GM10248 (cell line): ENCODE data around the gene TAF11L2.
"Not testable (repeated sequence)": the region's sequence is repeated elsewhere in the genome, so short reads cannot be mapped to it uniquely, and the experiment has no call there.

Experiments used
- CTCF ChIA-PET: fragments of 300-600 bp; sonication (Branson Sonifier 250); formaldehyde crosslinking; extraction: SDS; loops from one replicate; lab custom pipeline; 2021; ENCODE audit warnings: antibody characterized with exemption; lab: Yijun Ruan, JAX
- POLR2A ChIA-PET: fragments of 350-650 bp; sonication (Branson Sonifier 250); formaldehyde crosslinking; extraction: SDS; loops from one replicate; lab custom pipeline; 2020; ENCODE audit warnings: antibody characterized with exemption; lab: Yijun Ruan, JAX
- DNase-seq: peaks from one replicate; pipeline ENCODE4 v3.0.0; 2012; ENCODE audit errors: extremely low spot score
- CTCF ChIP-seq: IDR thresholded peaks from 2 replicates; pipeline ENCODE4 v1.5.1; 2012; ENCODE audit warnings: mild to moderate bottlenecking, low read depth; ENCODE audit errors: extremely low read depth, missing control alignments, control extremely low read depth

The TAF11L2 gene

GRCh38 chr5:17497931-17498330 lies at the start of gene TAF11L2:
Gene TAF11L2, plus strand, starts transcription at chr5:17498231.
- CTCF ChIA-PET, DNase-seq, POLR2A ChIA-PET: not testable (repeated sequence)

GRCh38 chr5:17448877-17449276 lies 49.2 kb upstream of the TAF11L2 start:
- no peak for TF ChIP-seq CTCF
- CTCF ChIA-PET = interaction anchor here (1.1 kb wide), 1 partner anchor 16 kb away, joined by 3 read pairs; no protein-coding TSS in a partner anchor
- no peak for DNase-seq
- POLR2A ChIA-PET = no interaction called here

- TF ChIP-seq CTCF = no peak
- POLR2A ChIA-PET = no interaction called here
- DNase-seq = no peak
- CTCF ChIA-PET = no interaction called here
Observed at GRCh38 chr5:17452936-17453335, 45.1 kb upstream of the TAF11L2 start.

- ChIA-PET POLR2A (no interaction called here), CTCF (no interaction called here)
- TF ChIP-seq CTCF = no peak
- DNase-seq = no peak
Observed at GRCh38 chr5:17455942-17456341, 42.1 kb upstream of the TAF11L2 start.

GRCh38 chr5:17461793-17462192 lies 36.2 kb upstream of the TAF11L2 start:
- no peak for TF ChIP-seq CTCF
- POLR2A ChIA-PET = no interaction called here
- CTCF ChIA-PET = no interaction called here
- no peak for DNase-seq

GRCh38 chr5:17463653-17464052 lies 34.4 kb upstream of the TAF11L2 start:
- no peak for DNase-seq
- ChIA-PET POLR2A (no interaction called here), CTCF (no interaction called here)
- no peak for TF ChIP-seq CTCF

GRCh38 chr5:17470064-17470463 lies 28.0 kb upstream of the TAF11L2 start:
- no peak for DNase-seq
- no peak for TF ChIP-seq CTCF
- ChIA-PET CTCF (interaction anchor here (0.9 to 4.0 kb wide), 2 partner anchors 15 to 254 kb away, joined by 3 to 15 read pairs; no protein-coding TSS in a partner anchor), POLR2A (no interaction called here)

- CTCF ChIA-PET, POLR2A ChIA-PET, DNase-seq: not testable (repeated sequence)
Observed at GRCh38 chr5:17475064-17475463, 23.0 kb upstream of the TAF11L2 start.
